IMR-90 (cell line): ENCODE data around the gene EVPL. TPM values are rescaled to one million over a fixed set of nuclear protein-coding genes. Genes with fewer than 3 reads are reported as not detected.

Source experiments
- ATAC-seq: fragments of 200-7000 bp; cut with Tn5 transposase; 2 replicates; pipeline ENCODE4 v1.9.1; 2020; ENCODE audit warnings: low read depth, mild to moderate bottlenecking, moderate library complexity
- BruUV-seq: library from RNA; stranded (reverse); fragments of 400-500 nt; replicated peaks from 2 replicates; lab custom pipeline; 2021; lab: Mats Ljungman, UMichigan
- CTCF ChIA-PET: fragments of 300-600 bp; formaldehyde crosslinking; extraction: SDS; loops from one replicate; lab custom pipeline; 2021; ENCODE audit warnings: antibody characterized with exemption; lab: Yijun Ruan, JAX
- POLR2A ChIA-PET: fragments of 300-600 bp; sonication (Branson Sonifier 250); formaldehyde crosslinking; loops from one replicate; lab custom pipeline; 2022; ENCODE audit warnings: antibody characterized with exemption; ENCODE audit not compliant: unreplicated experiment; lab: Charles Lee
- DNase-seq: peaks from one replicate; pipeline ENCODE4 v3.0.0; 2013
- H2AFZ ChIP-seq: replicated peaks from 2 replicates; pipeline ENCODE3; 2013; ENCODE audit warnings: low read length, mild to moderate bottlenecking; ENCODE audit not compliant: poor library complexity
- H2AK5ac ChIP-seq: 2 replicates; pipeline ENCODE4 v1.6.1; 2013; ENCODE audit warnings: low read depth, low read length, inconsistent platforms
- H2AK9ac ChIP-seq: replicated peaks from 2 replicates; pipeline ENCODE3; 2013; ENCODE audit warnings: mild to moderate bottlenecking, low read depth, low read length, moderate library complexity; ENCODE audit not compliant: poor library complexity
- H2BK120ac ChIP-seq: 2 replicates; pipeline ENCODE4 v1.6.1; 2013; ENCODE audit warnings: low read depth, low read length, inconsistent platforms
- H2BK15ac ChIP-seq: 3 replicates; pipeline ENCODE4 v1.6.1; 2013; ENCODE audit warnings: low read depth, low read length, inconsistent platforms
- H2BK20ac ChIP-seq: 2 replicates; pipeline ENCODE4 v1.6.1; 2013; ENCODE audit warnings: low read depth, mild to moderate bottlenecking, inconsistent platforms, low read length, moderate library complexity
- H2BK5ac ChIP-seq: 2 replicates; pipeline ENCODE4 v1.6.1; 2013; ENCODE audit warnings: mild to moderate bottlenecking, low read depth, low read length, inconsistent platforms; ENCODE audit not compliant: poor library complexity, severe bottlenecking
- H3K14ac ChIP-seq: replicated peaks from 2 replicates; pipeline ENCODE4 v1.6.1; 2013; ENCODE audit warnings: low read depth, low read length, inconsistent platforms
- H3K18ac ChIP-seq: 2 replicates; pipeline ENCODE4 v1.6.1; 2013; ENCODE audit warnings: low read depth, low read length, control low read depth
- H3K23ac ChIP-seq: 2 replicates; pipeline ENCODE4 v1.6.1; 2013; ENCODE audit warnings: low read depth, low read length, inconsistent platforms
- H3K27ac ChIP-seq: 2 replicates; pipeline ENCODE4 v1.5.1; 2013; ENCODE audit warnings: mild to moderate bottlenecking, control low read depth, low read length; ENCODE audit not compliant: insufficient read depth
- H3K27me3 ChIP-seq: 2 replicates; pipeline ENCODE4 v1.6.1; 2013; ENCODE audit warnings: low read length; ENCODE audit not compliant: control insufficient read depth, insufficient read depth
- H3K36me3 ChIP-seq: 2 replicates; pipeline ENCODE4 v1.6.1; 2013; ENCODE audit warnings: low read length, mixed read lengths; ENCODE audit not compliant: control insufficient read depth, insufficient read depth
- H3K4ac ChIP-seq: 2 replicates; pipeline ENCODE4 v1.6.1; 2013; ENCODE audit warnings: low read depth, low read length, inconsistent platforms
- H3K4me1 ChIP-seq: 2 replicates; pipeline ENCODE4 v1.6.1; 2013; ENCODE audit warnings: low read length, mixed read lengths; ENCODE audit not compliant: control insufficient read depth, insufficient read depth
- H3K4me2 ChIP-seq: 2 replicates; pipeline ENCODE4 v1.6.1; 2013; ENCODE audit warnings: low read depth, mild to moderate bottlenecking, control low read depth, low read length, moderate library complexity
- H3K4me3 ChIP-seq: 2 replicates; pipeline ENCODE4 v1.5.1; 2013; ENCODE audit warnings: low read depth, mild to moderate bottlenecking, control low read depth, low read length, moderate library complexity; ENCODE audit not compliant: insufficient read depth
- H3K56ac ChIP-seq: 2 replicates; pipeline ENCODE4 v1.6.1; 2013; ENCODE audit warnings: low read length, inconsistent platforms; ENCODE audit not compliant: insufficient read depth; ENCODE audit errors: extremely low read depth
- H3K79me1 ChIP-seq, 2 experiments: 2 replicates each; pipeline ENCODE4 v1.6.1; 2013; ENCODE audit warnings: low read length in 2 of 2, inconsistent platforms in 1 of 2, low read depth in 1 of 2
- H3K9ac ChIP-seq: 2 replicates; pipeline ENCODE4 v1.6.1; 2013; ENCODE audit warnings: low read depth, low read length, control low read depth
- H3K9me1 ChIP-seq: 2 replicates; pipeline ENCODE4 v1.6.1; 2013; ENCODE audit warnings: low read length, inconsistent platforms; ENCODE audit not compliant: insufficient read depth
- H3K9me3 ChIP-seq: 2 replicates; pipeline ENCODE4 v1.6.1; 2013; ENCODE audit warnings: low read length; ENCODE audit not compliant: control insufficient read depth, insufficient read depth
- H4K20me1 ChIP-seq: 2 replicates; pipeline ENCODE4 v1.6.1; 2013; ENCODE audit warnings: low read length, inconsistent platforms; ENCODE audit not compliant: insufficient read depth
- H4K5ac ChIP-seq: 2 replicates; pipeline ENCODE4 v1.6.1; 2013; ENCODE audit warnings: mild to moderate bottlenecking, low read depth, low read length, control low read depth
- H4K8ac ChIP-seq, 2 experiments: 2 replicates each; pipeline ENCODE4 v1.6.1; 2013; ENCODE audit warnings: low read depth in 2 of 2, low read length in 2 of 2, control low read depth in 1 of 2, inconsistent platforms in 1 of 2
- H4K91ac ChIP-seq: 2 replicates; pipeline ENCODE4 v1.6.1; 2013; ENCODE audit warnings: low read depth, low read length, inconsistent platforms; ENCODE audit not compliant: insufficient read depth
- CHD1 ChIP-seq: IDR thresholded peaks from 2 replicates; pipeline ENCODE4 v1.6.1; 2012; ENCODE audit warnings: low read depth, low read length, improper control_type of control experiment
- FOS ChIP-seq: fragments of 150-350 bp; IDR thresholded peaks from 2 replicates; pipeline ENCODE4 v1.6.1; 2016; ENCODE audit warnings: low read depth, low read length
- MAFK ChIP-seq: IDR thresholded peaks from 2 replicates; pipeline ENCODE4 v1.6.1; 2012; ENCODE audit warnings: low read depth, low read length, improper control_type of control experiment
- POLR2A ChIP-seq: IDR thresholded peaks from 2 replicates; pipeline ENCODE4 v1.6.1; 2012; ENCODE audit warnings: mild to moderate bottlenecking, low read depth, low read length
- RAD21 ChIP-seq: IDR thresholded peaks from 2 replicates; pipeline ENCODE4 v1.6.1; 2012; ENCODE audit warnings: low read length, improper control_type of control experiment
- RCOR1 ChIP-seq: IDR thresholded peaks from 2 replicates; pipeline ENCODE4 v1.6.1; 2012; ENCODE audit warnings: mild to moderate bottlenecking, low read length, improper control_type of control experiment; ENCODE audit not compliant: insufficient replicate concordance
- WGBS, 2 experiments: methylation state at CpG; one replicate each; pipeline versions ENCODE4 v1.1.5 to v1.1.7; 2013; ENCODE audit warnings: missing lambda C conversion rate in 2 of 2; ENCODE audit not compliant: insufficient read length in 1 of 2; ENCODE audit errors: extremely low coverage in 2 of 2; 5-methylcytosine and 5-hydroxymethylcytosine counted together
- dilution Hi-C: fragments of 300-500 bp; cut with HindIII; formaldehyde crosslinking; loops from one replicate; pipeline ENCODE4 v1.14.3; 2018; ENCODE audit warnings: low sequenced_read_pairs; ENCODE audit not compliant: unreplicated experiment
- in situ Hi-C: fragments of 300-500 bp; cut with MboI; formaldehyde crosslinking; loops from 3 replicates; pipeline ENCODE4 v1.14.3; 2019; ENCODE audit warnings: low sequenced_read_pairs, inconsistent platforms, mixed read lengths
- intact Hi-C: fragments of 100-400 bp; cut with micrococcal nuclease; formaldehyde crosslinking; loops from 2 replicates; pipeline ENCODE4 v1.10.0; 2022
- polyA plus RNA-seq, 3 experiments: library from polyadenylated mRNA; depleted of rRNA; stranded (reverse); fragments of >200 nt; gene quantifications; 2 replicates each; pipeline ENCODE4 v1.2.3, GENCODE V29; 2012; ENCODE audit warnings: low replicate concordance in 1 of 3
- total RNA-seq: library from RNA; depleted of rRNA; stranded (reverse); fragments of >200 nt; gene quantifications from 2 replicates; pipeline ENCODE4 v1.2.3, GENCODE V29; 2012

EVPL gene
- total and polyA plus RNA-seq, 2 of the 4 experiments (the other 2 are of a cell fraction), result not detected

- Histone ChIP-seq H3K4me3 (no peak overlapping the region), H3K36me3 (peaks cover 15% of the 10 kb centered on the region), H3K27me3 (no peaks in the 10 kb centered on the region), H2BK20ac (no peak overlapping the region), H3K4ac (no peak overlapping the region), H3K56ac (no peak overlapping the region), H3K14ac (no peak overlapping the region), H3K79me1 (peaks cover 24 to 50% of the 10 kb centered on the region in 2 experiments), H2AFZ (no peak overlapping the region), H2BK5ac (no peak overlapping the region), H2BK120ac (no peak overlapping the region), H3K23ac (no peak overlapping the region), H3K4me2 (no peak overlapping the region), H4K5ac (no peak overlapping the region), H2AK9ac (no peak overlapping the region), H3K18ac (no peak overlapping the region), H4K91ac (no peak overlapping the region), H2AK5ac (no peak overlapping the region), H3K4me1 (0 out of 2 replicates have a peak, but pooled peaks cover 2% of the 10 kb centered on the region), H2BK15ac (no peak overlapping the region), H4K20me1 (peaks cover 6% of the 10 kb centered on the region; the same call in 1 of the 2 replicates), H3K9me3 (no peaks in the 10 kb centered on the region), H3K9ac (no peak overlapping the region), H3K9me1 (no peaks in the 10 kb centered on the region; the same call in 1 of the 2 replicates), H3K27ac (no peak overlapping the region), H4K8ac (no peak overlapping the region)
- TF ChIP-seq CHD1 (no peak), RCOR1 (no peak), RAD21 (no peak), FOS (no peak), MAFK (no peak), POLR2A (no peak)
- in situ Hi-C loops, result no loop called here
- ATAC-seq, result no peak
- 100% methylated on average over 2 of the region's 11 CpGs; no CpG with 5 or more reads in 1 of the 2 experiments for WGBS, 2 experiments
- intact Hi-C loops, result no loop called here
- no TSS peak for BruUV-seq
- POLR2A ChIA-PET, result no interaction called here
- CTCF ChIA-PET, result interaction anchor here (0.9 to 1.0 kb wide), 2 partner anchors 13 to 19 kb away, joined by 3 read pairs; partner anchors contain the start of gene FBF1
- DNase-seq, result no peak
- dilution Hi-C loops, result no loop called here
Measured at GRCh38 chr17:75959839-75960511, 67.1 kb downstream of the EVPL start.
